Prostate gland (tissue), 2 donors: ENCODE measurements around the gene MSX2. TPM values are rescaled to one million over a fixed set of nuclear protein-coding genes. Genes with fewer than 3 reads are reported as not detected.
A peak's percentile ranks its signal among the peaks of the same experiment; 100 is the strongest.

Experiments used
- DNase-seq: peaks from one replicate; pipeline ENCODE4 v3.0.0-alpha.2; 2019; ENCODE audit warnings: low spot score
- H3K27ac ChIP-seq, 2 donors: fragments of 200-600 bp; sonication (generic); 2 replicates each; pipeline ENCODE4 v1.5.1; 2017 to 2019
- H3K27me3 ChIP-seq: fragments of 200-600 bp; sonication (generic); replicated peaks from 2 replicates; pipeline ENCODE4 v1.5.1; 2019; ENCODE audit not compliant: insufficient read depth
- H3K36me3 ChIP-seq, 2 donors: fragments of 200-600 bp; sonication (generic); 1 replicate in 1 of 2; 2 replicates in 1 of 2; pipeline versions ENCODE4 v1.5.1 to v1.8.1; 2017 to 2019
- H3K4me1 ChIP-seq: fragments of 200-600 bp; sonication (generic); replicated peaks from 2 replicates; pipeline ENCODE4 v1.5.1; 2019
- H3K4me3 ChIP-seq, 2 donors: fragments of 200-600 bp; sonication (generic); 2 replicates each; pipeline ENCODE4 v1.5.1; 2017 to 2019
- H3K9me3 ChIP-seq: fragments of 200-600 bp; sonication (generic); 2 replicates; pipeline ENCODE4 v1.5.1; 2017
- CTCF ChIP-seq, 4 experiments: fragments of 200-600 bp in 2 of 4; fragments of 450-650 bp in 2 of 4; sonication (generic) in 2 of 4; IDR thresholded peaks; 1 replicate in 3 of 4; 2 replicates in 1 of 4; pipeline ENCODE4 v1.5.1; 2016 to 2019; ENCODE audit warnings: antibody characterized with exemption in 4 of 4, mild to moderate bottlenecking in 2 of 4, moderate library complexity in 2 of 4
- POLR2A ChIP-seq: fragments of 450-650 bp; IDR thresholded peaks from one replicate; pipeline ENCODE4 v1.6.1; 2016; ENCODE audit warnings: antibody characterized with exemption, mild to moderate bottlenecking
- POLR2AphosphoS5 ChIP-seq: sonication (generic); formaldehyde crosslinking; IDR thresholded peaks from one replicate; pipeline ENCODE4 v1.6.1; 2017; ENCODE audit warnings: antibody characterized with exemption
- WGBS: methylation state at CpG from one replicate; pipeline ENCODE4 v1.1.5; 2018; 5-methylcytosine and 5-hydroxymethylcytosine counted together
- intact Hi-C: fragments of 100-400 bp; cut with DNase I; formaldehyde crosslinking; loops from one replicate; pipeline ENCODE4 v1.14.2; 2022
- total RNA-seq, 2 donors: library from RNA; depleted of rRNA; stranded (reverse); fragments of >200 nt; gene quantifications; one replicate each; pipeline ENCODE4 v1.1.0, GENCODE V29; 2016

Gene MSX2
- total RNA-seq, 2 donors from 2014 or later = 7.1 to 36.4 TPM

DNA sequence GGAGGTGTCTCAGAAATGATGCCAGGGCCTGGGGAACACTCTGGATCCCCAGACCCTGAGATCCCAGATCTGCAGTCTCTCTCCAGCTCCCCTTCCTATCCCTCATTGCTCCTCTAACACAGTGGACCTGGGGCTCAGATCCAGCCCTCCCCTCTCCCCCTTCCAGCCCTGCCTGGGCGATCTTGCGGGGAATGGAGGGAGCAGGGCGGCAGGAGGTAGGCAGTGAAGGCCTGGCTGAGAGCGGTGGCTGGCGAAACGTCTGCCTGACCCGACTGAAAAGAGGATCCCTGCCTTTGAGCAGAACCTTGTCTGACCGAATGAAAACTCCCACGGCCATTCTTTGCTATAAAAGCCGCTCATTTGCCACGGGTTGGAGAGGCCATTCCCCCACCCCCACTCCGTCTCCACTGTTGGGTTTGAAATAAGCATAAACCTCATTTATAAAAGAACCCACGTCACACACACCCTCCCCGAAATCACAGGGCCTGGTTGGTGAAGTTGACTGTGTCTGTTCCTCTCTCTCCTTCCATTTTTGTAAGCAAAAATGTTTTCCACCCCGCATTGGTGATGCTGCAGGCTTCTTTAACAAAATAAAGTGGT is 8.8 kb downstream of the MSX2 start:
- DNase-seq = no peak
- TF ChIP-seq CTCF (IDR thresholded peaks at IDR 0.05) = no peak
- TF ChIP-seq POLR2AphosphoS5 = no peak
- no peak for TF ChIP-seq POLR2A
- Histone ChIP-seq H3K4me3 (no peak overlapping the region), H3K36me3 (no peaks in the 10 kb centered on the region), H3K4me1 (no peaks in the 10 kb centered on the region), H3K27me3 (peaks cover 11% of the 10 kb centered on the region), H3K27ac (no peak overlapping the region), H3K9me3 (no peaks in the 10 kb centered on the region)
- 58% methylated on average over 15 of the region's 15 CpGs for WGBS
- intact Hi-C loops = loop anchor here (5.0 kb wide), 1 partner anchor 311 kb away; no protein-coding TSS in a partner anchor

- no peak overlapping the region for H3K27ac ChIP-seq
- H3K4me3 ChIP-seq = no peak overlapping the region
- peaks cover 11% of the 10 kb centered on the region for H3K27me3 ChIP-seq
- WGBS = 53% methylated on average over 3 of the region's 3 CpGs
- no peak for DNase-seq
- intact Hi-C loops = loop anchor here (5.0 kb wide), 1 partner anchor 312 kb away; no protein-coding TSS in a partner anchor
- no peaks in the 10 kb centered on the region for H3K4me1 ChIP-seq
- no peaks in the 10 kb centered on the region for H3K36me3 ChIP-seq
- TF ChIP-seq CTCF (IDR thresholded peaks at IDR 0.05) (no peak), POLR2A (no peak), POLR2AphosphoS5 (no peak)
- H3K9me3 ChIP-seq = no peaks in the 10 kb centered on the region
Observed at GRCh38 chr5:174733836-174734235, 9.5 kb downstream of the MSX2 start.

- TF ChIP-seq POLR2AphosphoS5 (no peak), POLR2A (no peak), CTCF (IDR thresholded peaks at IDR 0.05) (no peak)
- no peak overlapping the region for H3K4me3 ChIP-seq
- intact Hi-C loops = loop anchor here (5.0 kb wide), 1 partner anchor 313 kb away; no protein-coding TSS in a partner anchor
- no peaks in the 10 kb centered on the region for H3K9me3 ChIP-seq
- H3K4me1 ChIP-seq = no peaks in the 10 kb centered on the region
- no peak overlapping the region for H3K27ac ChIP-seq
- H3K36me3 ChIP-seq = no peaks in the 10 kb centered on the region
- H3K27me3 ChIP-seq = peaks cover 11% of the 10 kb centered on the region
- DNase-seq = no peak
- 35% methylated on average over 21 of the region's 22 CpGs for WGBS
Observed at GRCh38 chr5:174734571-174735497, 10.5 kb downstream of the MSX2 start.

- Histone ChIP-seq H3K27me3 (peaks cover 11% of the 10 kb centered on the region), H3K4me1 (no peaks in the 10 kb centered on the region), H3K27ac (no peak overlapping the region), H3K9me3 (no peaks in the 10 kb centered on the region), H3K36me3 (no peaks in the 10 kb centered on the region), H3K4me3 (peak overlapping the region in 1 of 2 donors; percentile 13)
- peak; percentile 32 for DNase-seq
- intact Hi-C loops = no loop called here
- 3% methylated on average over 45 of the region's 54 CpGs for WGBS
- TF ChIP-seq POLR2A (no peak), POLR2AphosphoS5 (no peak), CTCF (IDR thresholded peaks at IDR 0.05) (peak in 3 of 4 experiments; percentile 56 to 71 (median 61))
Observed at GRCh38 chr5:174735498-174736330, 11.3 kb downstream of the MSX2 start.
